HepG2 (cell line): Measurements from ENCODE around the gene CAPRIN1. TPM values are rescaled to one million over a fixed set of nuclear protein-coding genes. Genes with fewer than 3 reads are reported as not detected.

Experiments used
- ARID2 ChIP-seq: sonication (generic); formaldehyde crosslinking; IDR thresholded peaks from 2 replicates; pipeline ENCODE4 v1.8.1; 2022; ENCODE audit warnings: mild to moderate bottlenecking, missing genetic modification reagents, borderline replicate concordance
- BRD4 ChIP-seq: sonication (generic); formaldehyde crosslinking; IDR thresholded peaks from 2 replicates; pipeline ENCODE4 v1.4.0; 2020; ENCODE audit warnings: missing genetic modification reagents
- GLI4 ChIP-seq: sonication (generic); formaldehyde crosslinking; IDR thresholded peaks from 2 replicates; pipeline ENCODE4 v1.5.1; 2020; ENCODE audit warnings: missing genetic modification reagents, mild to moderate bottlenecking, moderate library complexity, borderline replicate concordance
- SOX6 ChIP-seq, 2 experiments: fragments of 450-650 bp in 1 of 2; sonication (generic) in 1 of 2; formaldehyde crosslinking in 1 of 2; IDR thresholded peaks; 2 replicates each; pipeline versions ENCODE4 v1.4.0 to v1.6.1; 2017 to 2020; ENCODE audit warnings: antibody characterized with exemption in 1 of 2, mild to moderate bottlenecking in 1 of 2, missing genetic modification reagents in 1 of 2
- TBP ChIP-seq: sonication (generic); formaldehyde crosslinking; IDR thresholded peaks from 2 replicates; pipeline ENCODE4 v1.5.0; 2020; ENCODE audit warnings: missing genetic modification reagents
- TGIF2 ChIP-seq: IDR thresholded peaks from 2 replicates; pipeline ENCODE4 v1.6.1; 2016; ENCODE audit warnings: control low read depth, missing compliant biosample characterization
- U2AF1 ChIP-seq: fragments of 200-400 bp; formaldehyde crosslinking; optimal IDR thresholded peaks from 2 replicates; pipeline ENCODE3; 2017; ENCODE audit warnings: mild to moderate bottlenecking, low read depth, low read length
- YEATS4 ChIP-seq: sonication (generic); formaldehyde crosslinking; IDR thresholded peaks from 2 replicates; pipeline ENCODE4 v1.4.0; 2020; ENCODE audit warnings: missing genetic modification reagents, borderline replicate concordance
- ZBTB3 ChIP-seq: sonication (generic); formaldehyde crosslinking; IDR thresholded peaks from 2 replicates; pipeline ENCODE4 v1.4.0; 2020; ENCODE audit warnings: low read depth, mild to moderate bottlenecking, moderate library complexity, missing genetic modification reagents, borderline replicate concordance
- ZMYM3 ChIP-seq: sonication (generic); formaldehyde crosslinking; IDR thresholded peaks from 2 replicates; pipeline ENCODE4 v1.5.1; 2020; ENCODE audit warnings: mild to moderate bottlenecking, missing genetic modification reagents
- ZNF180 ChIP-seq: sonication (generic); formaldehyde crosslinking; IDR thresholded peaks from 2 replicates; pipeline ENCODE4 v1.4.0; 2020; ENCODE audit warnings: low read depth, missing genetic modification reagents, borderline replicate concordance
- ZNF20 ChIP-seq: sonication (generic); formaldehyde crosslinking; IDR thresholded peaks from 2 replicates; pipeline ENCODE4 v1.4.0; 2020; ENCODE audit warnings: mild to moderate bottlenecking, moderate library complexity, missing genetic modification reagents
- ZNF274 ChIP-seq: sonication (generic); formaldehyde crosslinking; IDR thresholded peaks from 2 replicates; pipeline ENCODE4 v1.5.1; 2020; ENCODE audit warnings: mild to moderate bottlenecking, missing genetic modification reagents
- ZNF34 ChIP-seq: sonication (generic); formaldehyde crosslinking; IDR thresholded peaks from 2 replicates; pipeline ENCODE4 v1.4.0; 2020; ENCODE audit warnings: mild to moderate bottlenecking, missing genetic modification reagents, borderline replicate concordance
- ZNF484 ChIP-seq: sonication (generic); formaldehyde crosslinking; IDR thresholded peaks from 2 replicates; pipeline ENCODE4 v1.5.1; 2020; ENCODE audit warnings: mild to moderate bottlenecking, low read depth, missing genetic modification reagents, borderline replicate concordance
- ZNF557 ChIP-seq: sonication (generic); formaldehyde crosslinking; IDR thresholded peaks from 2 replicates; pipeline ENCODE4 v1.4.0; 2020; ENCODE audit warnings: missing genetic modification reagents
- ZNF652 ChIP-seq: IDR thresholded peaks from 2 replicates; pipeline ENCODE4 v1.6.1; 2016; ENCODE audit warnings: low read depth, borderline replicate concordance
- ZNF761 ChIP-seq: sonication (generic); formaldehyde crosslinking; conservative IDR thresholded peaks from 2 replicates; pipeline ENCODE4 v1.4.0; 2020; ENCODE audit warnings: mild to moderate bottlenecking, missing genetic modification reagents
- polyA plus RNA-seq, 8 experiments: library from polyadenylated mRNA; depleted of rRNA in 3 of 8; stranded (reverse) in 7 of 8; unstranded in 1 of 8; fragments of >200 nt; fragmentation: Illumina TruSeq in 4 of 8; extraction: Trizol in 4 of 8; gene quantifications; 2 replicates each; pipeline versions ENCODE4 v1.2.1 to v1.2.3, GENCODE V29; 2011 to 2016; ENCODE audit warnings: low read depth in 4 of 8, missing spikeins in 1 of 8, mixed read lengths in 1 of 8; ENCODE audit not compliant: insufficient read depth in 1 of 8
- total RNA-seq, 5 experiments: library from RNA; depleted of rRNA; stranded (reverse); fragments of >200 nt; fragmentation: Illumina TruSeq; extraction: Trizol; gene quantifications; 2 replicates each; pipeline ENCODE4 v1.2.3, GENCODE V29; 2016; ENCODE audit warnings: low read depth in 1 of 5
- TF ChIP-seq, protein P1 (sequence below): sonication (generic); formaldehyde crosslinking; IDR thresholded peaks from 2 replicates; pipeline ENCODE4 v1.4.0; 2020; ENCODE audit warnings: mild to moderate bottlenecking, missing genetic modification reagents
- TF ChIP-seq, protein P2 (sequence below): sonication (generic); formaldehyde crosslinking; IDR thresholded peaks from 2 replicates; pipeline ENCODE4 v1.5.1; 2020; ENCODE audit warnings: mild to moderate bottlenecking, missing genetic modification reagents, moderate library complexity
- TF ChIP-seq, protein P3 (sequence below): sonication (generic); formaldehyde crosslinking; IDR thresholded peaks from 2 replicates; pipeline ENCODE4 v1.8.0; 2022; ENCODE audit warnings: mild to moderate bottlenecking, missing genetic modification reagents; ENCODE audit not compliant: insufficient replicate concordance
- TF ChIP-seq, protein P4 (sequence below): sonication (generic); formaldehyde crosslinking; conservative IDR thresholded peaks from 2 replicates; pipeline ENCODE4 v1.8.0; 2022; ENCODE audit warnings: missing genetic modification reagents

Gene CAPRIN1
- total and polyA plus RNA-seq, 2 of the 13 experiments (the other 11 are each of a cell fraction or from before 2014, with no cell fraction given): 114 to 162 TPM

DNA sequence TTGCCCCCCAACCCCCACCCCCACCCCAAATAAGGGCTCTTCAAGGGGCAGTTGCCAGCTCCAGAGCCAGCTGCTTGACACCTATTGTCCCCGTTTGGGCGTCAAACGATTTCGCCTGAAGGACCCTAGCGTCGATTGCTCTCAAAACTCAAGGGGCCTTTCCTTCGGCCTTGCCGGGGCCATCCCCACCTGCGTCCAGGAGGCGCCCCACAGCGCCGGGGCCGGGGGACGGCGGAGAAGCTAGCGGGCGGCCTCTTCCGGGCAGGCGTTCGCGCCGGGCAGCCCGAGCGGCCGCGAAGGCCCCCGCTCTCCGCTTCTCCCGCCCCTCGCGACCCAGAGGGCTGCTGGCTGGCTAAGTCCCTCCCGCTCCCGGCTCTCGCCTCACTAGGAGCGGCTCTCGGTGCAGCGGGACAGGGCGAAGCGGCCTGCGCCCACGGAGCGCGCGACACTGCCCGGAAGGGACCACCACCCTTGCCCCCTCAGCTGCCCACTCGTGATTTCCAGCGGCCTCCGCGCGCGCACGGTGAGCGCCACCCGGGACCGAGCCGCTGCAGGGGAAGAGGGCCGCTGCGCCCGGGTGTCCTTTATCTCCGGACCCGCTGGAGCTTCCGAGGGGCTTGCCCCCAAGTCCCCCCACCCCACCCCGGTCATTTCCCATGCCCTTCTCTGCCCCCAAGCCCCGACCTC lies at the start of gene CAPRIN1 (continued):
- peak; percentile 63; the same call in 1 of the 2 replicates for TF ChIP-seq ZNF761 (CRISPR knock-in tag)
- no peak for TF ChIP-seq GLI4 (CRISPR knock-in tag)
- TF ChIP-seq, protein P1, sequence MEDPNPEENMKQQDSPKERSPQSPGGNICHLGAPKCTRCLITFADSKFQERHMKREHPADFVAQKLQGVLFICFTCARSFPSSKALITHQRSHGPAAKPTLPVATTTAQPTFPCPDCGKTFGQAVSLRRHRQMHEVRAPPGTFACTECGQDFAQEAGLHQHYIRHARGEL (CRISPR knock-in tag): peak; percentile 21; the same call in 1 of the 2 replicates
- TF ChIP-seq TGIF2: no peak
- no peak for TF ChIP-seq ZNF557 (CRISPR knock-in tag)
- TF ChIP-seq, protein P2, sequence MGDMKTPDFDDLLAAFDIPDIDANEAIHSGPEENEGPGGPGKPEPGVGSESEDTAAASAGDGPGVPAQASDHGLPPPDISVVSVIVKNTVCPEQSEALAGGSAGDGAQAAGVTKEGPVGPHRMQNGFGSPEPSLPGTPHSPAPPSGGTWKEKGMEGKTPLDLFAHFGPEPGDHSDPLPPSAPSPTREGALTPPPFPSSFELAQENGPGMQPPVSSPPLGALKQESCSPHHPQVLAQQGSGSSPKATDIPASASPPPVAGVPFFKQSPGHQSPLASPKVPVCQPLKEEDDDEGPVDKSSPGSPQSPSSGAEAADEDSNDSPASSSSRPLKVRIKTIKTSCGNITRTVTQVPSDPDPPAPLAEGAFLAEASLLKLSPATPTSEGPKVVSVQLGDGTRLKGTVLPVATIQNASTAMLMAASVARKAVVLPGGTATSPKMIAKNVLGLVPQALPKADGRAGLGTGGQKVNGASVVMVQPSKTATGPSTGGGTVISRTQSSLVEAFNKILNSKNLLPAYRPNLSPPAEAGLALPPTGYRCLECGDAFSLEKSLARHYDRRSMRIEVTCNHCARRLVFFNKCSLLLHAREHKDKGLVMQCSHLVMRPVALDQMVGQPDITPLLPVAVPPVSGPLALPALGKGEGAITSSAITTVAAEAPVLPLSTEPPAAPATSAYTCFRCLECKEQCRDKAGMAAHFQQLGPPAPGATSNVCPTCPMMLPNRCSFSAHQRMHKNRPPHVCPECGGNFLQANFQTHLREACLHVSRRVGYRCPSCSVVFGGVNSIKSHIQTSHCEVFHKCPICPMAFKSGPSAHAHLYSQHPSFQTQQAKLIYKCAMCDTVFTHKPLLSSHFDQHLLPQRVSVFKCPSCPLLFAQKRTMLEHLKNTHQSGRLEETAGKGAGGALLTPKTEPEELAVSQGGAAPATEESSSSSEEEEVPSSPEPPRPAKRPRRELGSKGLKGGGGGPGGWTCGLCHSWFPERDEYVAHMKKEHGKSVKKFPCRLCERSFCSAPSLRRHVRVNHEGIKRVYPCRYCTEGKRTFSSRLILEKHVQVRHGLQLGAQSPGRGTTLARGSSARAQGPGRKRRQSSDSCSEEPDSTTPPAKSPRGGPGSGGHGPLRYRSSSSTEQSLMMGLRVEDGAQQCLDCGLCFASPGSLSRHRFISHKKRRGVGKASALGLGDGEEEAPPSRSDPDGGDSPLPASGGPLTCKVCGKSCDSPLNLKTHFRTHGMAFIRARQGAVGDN (CRISPR knock-in tag): peak; percentile 75
- no peak for TF ChIP-seq U2AF1
- TF ChIP-seq ZMYM3: peak; percentile 9; the same call in 1 of the 2 replicates
- TF ChIP-seq ZNF484 (CRISPR knock-in tag): no peak
- no peak for TF ChIP-seq TBP (CRISPR knock-in tag)
- TF ChIP-seq BRD4: peak; percentile 78
- no peak for TF ChIP-seq ARID2 (CRISPR knock-in tag)
- TF ChIP-seq, protein P3, sequence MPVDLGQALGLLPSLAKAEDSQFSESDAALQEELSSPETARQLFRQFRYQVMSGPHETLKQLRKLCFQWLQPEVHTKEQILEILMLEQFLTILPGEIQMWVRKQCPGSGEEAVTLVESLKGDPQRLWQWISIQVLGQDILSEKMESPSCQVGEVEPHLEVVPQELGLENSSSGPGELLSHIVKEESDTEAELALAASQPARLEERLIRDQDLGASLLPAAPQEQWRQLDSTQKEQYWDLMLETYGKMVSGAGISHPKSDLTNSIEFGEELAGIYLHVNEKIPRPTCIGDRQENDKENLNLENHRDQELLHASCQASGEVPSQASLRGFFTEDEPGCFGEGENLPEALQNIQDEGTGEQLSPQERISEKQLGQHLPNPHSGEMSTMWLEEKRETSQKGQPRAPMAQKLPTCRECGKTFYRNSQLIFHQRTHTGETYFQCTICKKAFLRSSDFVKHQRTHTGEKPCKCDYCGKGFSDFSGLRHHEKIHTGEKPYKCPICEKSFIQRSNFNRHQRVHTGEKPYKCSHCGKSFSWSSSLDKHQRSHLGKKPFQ (CRISPR knock-in tag): no peak
- TF ChIP-seq ZNF20 (CRISPR knock-in tag): no peak
- TF ChIP-seq ZNF34 (CRISPR knock-in tag): 0 out of 2 replicates have a peak, but pooled peaks have one; percentile 71
- peak; percentile 92 for TF ChIP-seq YEATS4 (CRISPR knock-in tag)
- TF ChIP-seq ZNF274 (CRISPR knock-in tag): peak; percentile 65; the same call in 1 of the 2 replicates
- TF ChIP-seq ZNF180: no peak
- TF ChIP-seq SOX6 (IDR thresholded peaks at IDR 0.05): no peak
- TF ChIP-seq SOX6 (CRISPR knock-in tag; IDR thresholded peaks at IDR 0.05): 0 out of 2 replicates have a peak, but pooled peaks have one; percentile 62
- TF ChIP-seq, protein P4, sequence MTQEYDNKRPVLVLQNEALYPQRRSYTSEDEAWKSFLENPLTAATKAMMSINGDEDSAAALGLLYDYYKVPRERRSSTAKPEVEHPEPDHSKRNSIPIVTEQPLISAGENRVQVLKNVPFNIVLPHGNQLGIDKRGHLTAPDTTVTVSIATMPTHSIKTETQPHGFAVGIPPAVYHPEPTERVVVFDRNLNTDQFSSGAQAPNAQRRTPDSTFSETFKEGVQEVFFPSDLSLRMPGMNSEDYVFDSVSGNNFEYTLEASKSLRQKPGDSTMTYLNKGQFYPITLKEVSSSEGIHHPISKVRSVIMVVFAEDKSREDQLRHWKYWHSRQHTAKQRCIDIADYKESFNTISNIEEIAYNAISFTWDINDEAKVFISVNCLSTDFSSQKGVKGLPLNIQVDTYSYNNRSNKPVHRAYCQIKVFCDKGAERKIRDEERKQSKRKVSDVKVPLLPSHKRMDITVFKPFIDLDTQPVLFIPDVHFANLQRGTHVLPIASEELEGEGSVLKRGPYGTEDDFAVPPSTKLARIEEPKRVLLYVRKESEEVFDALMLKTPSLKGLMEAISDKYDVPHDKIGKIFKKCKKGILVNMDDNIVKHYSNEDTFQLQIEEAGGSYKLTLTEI (CRISPR knock-in tag): no peak
- no peak for TF ChIP-seq ZNF652 (CRISPR knock-in tag)
- TF ChIP-seq ZBTB3 (CRISPR knock-in tag): 0 out of 2 replicates have a peak, but pooled peaks have one; percentile 49
